HepG2 (cell line): Measurements from ENCODE around the gene CNOT6. TPM values are rescaled to one million over a fixed set of nuclear protein-coding genes. Genes with fewer than 3 reads are reported as not detected.
A peak's percentile ranks its signal among the peaks of the same experiment; 100 is the strongest.

Experiments
- ATAC-seq: fragments of 200-7000 bp; cut with Tn5 transposase; 3 replicates; pipeline ENCODE4 v1.9.1; 2020; ENCODE audit warnings: mild to moderate bottlenecking, moderate library complexity
- BruUV-seq: library from RNA; stranded (reverse); fragments of 400-500 nt; replicated peaks from 2 replicates; lab custom pipeline; 2021; lab: Mats Ljungman, UMichigan
- CTCF ChIA-PET: fragments of 300-600 bp; formaldehyde crosslinking; extraction: SDS; loops from one replicate; lab custom pipeline; 2021; ENCODE audit warnings: low total read pairs, inconsistent platforms, low intra/inter-chr PET ratio; lab: Yijun Ruan, JAX
- POLR2A ChIA-PET: fragments of 350-600 bp; sonication (Branson Sonifier 250); formaldehyde crosslinking; loops from one replicate; lab custom pipeline; 2020; ENCODE audit warnings: antibody characterized with exemption, inconsistent platforms; lab: Yijun Ruan, JAX
- DNase-seq: peaks from one replicate; pipeline ENCODE4 v3.0.0-alpha.2; 2015; ENCODE audit warnings: low spot score
- FAIRE-seq: peaks from 3 replicates; lab custom pipeline; 2011; peaks lifted over from hg19 to GRCh38; lab: Jason Lieb, UNC
- H2AFZ ChIP-seq: one replicate; pipeline ENCODE4 v1.6.1; 2011; ENCODE audit warnings: low read length, inconsistent platforms
- H3K27ac ChIP-seq: fragments of 300-600 bp; 3 replicates; pipeline ENCODE4 v1.8.0; 2011; ENCODE audit warnings: mixed run types, mild to moderate bottlenecking, mixed read lengths, low read length, inconsistent platforms; ENCODE audit not compliant: insufficient read depth; ENCODE audit errors: extremely low read length
- H3K27me3 ChIP-seq, 2 experiments: fragments of 200-600 bp in 1 of 2; 2 replicates in 1 of 2; 3 replicates in 1 of 2; pipeline versions ENCODE4 v1.6.0 to v1.8.0; 2011; ENCODE audit warnings: low read length in 2 of 2, mild to moderate bottlenecking in 2 of 2, moderate library complexity in 2 of 2, inconsistent platforms in 1 of 2; ENCODE audit not compliant: insufficient read depth in 2 of 2, control insufficient read depth in 1 of 2
- H3K36me3 ChIP-seq, 2 experiments: fragments of 200-600 bp in 1 of 2; replicated peaks in 1 of 2; 2 replicates in 1 of 2; 3 replicates in 1 of 2; pipeline versions ENCODE4 v1.5.1 to v1.8.0; 2011; ENCODE audit warnings: low read length in 2 of 2, inconsistent platforms in 1 of 2; ENCODE audit not compliant: insufficient read depth in 2 of 2, control insufficient read depth in 1 of 2
- H3K4me1 ChIP-seq: 2 replicates; pipeline ENCODE4 v1.5.1; 2012; ENCODE audit warnings: low read length, inconsistent platforms; ENCODE audit not compliant: insufficient read depth
- H3K4me2 ChIP-seq: 2 replicates; pipeline ENCODE4 v1.6.0; 2011; ENCODE audit warnings: low read depth, low read length, inconsistent platforms
- H3K4me3 ChIP-seq, 3 experiments: fragments of 200-600 bp in 1 of 3; sonication (generic), shearing (Covaris generic) in 1 of 3; replicated peaks in 1 of 3; 2 replicates each; pipeline ENCODE4 v1.5.1; 2011 to 2016; ENCODE audit warnings: low read length in 3 of 3, inconsistent platforms in 2 of 3, low read depth in 2 of 3, mild to moderate bottlenecking in 2 of 3, control low read depth in 1 of 3, mixed read lengths in 1 of 3; ENCODE audit not compliant: insufficient read depth in 1 of 3
- H3K79me2 ChIP-seq: one replicate; pipeline ENCODE4 v1.6.1; 2011; ENCODE audit warnings: low read length, inconsistent platforms; ENCODE audit not compliant: insufficient read depth
- H3K9ac ChIP-seq: 2 replicates; pipeline ENCODE4 v1.6.0; 2011; ENCODE audit warnings: mild to moderate bottlenecking, low read depth, low read length, inconsistent platforms; ENCODE audit not compliant: insufficient read depth
- H3K9me3 ChIP-seq: 2 replicates; pipeline ENCODE4 v1.5.1; 2012; ENCODE audit warnings: mild to moderate bottlenecking, low read length
- H4K20me1 ChIP-seq: 2 replicates; pipeline ENCODE4 v1.6.0; 2011; ENCODE audit warnings: inconsistent platforms, mild to moderate bottlenecking, low read length, moderate library complexity; ENCODE audit not compliant: insufficient read depth
- CEBPB ChIP-seq: IDR thresholded peaks from 2 replicates; pipeline ENCODE4 v1.6.1; 2011; ENCODE audit warnings: low read depth, low read length, improper control_type of control experiment, borderline replicate concordance
- CEBPG ChIP-seq: IDR thresholded peaks from 2 replicates; pipeline ENCODE4 v1.6.1; 2016
- HOXA5 ChIP-seq: sonication (generic); formaldehyde crosslinking; IDR thresholded peaks from 2 replicates; pipeline ENCODE4 v1.4.0; 2020; ENCODE audit warnings: missing genetic modification reagents
- SAFB2 ChIP-seq: sonication (generic); formaldehyde crosslinking; IDR thresholded peaks from 2 replicates; pipeline ENCODE4 v1.5.1; 2020; ENCODE audit warnings: missing genetic modification reagents, low read depth, mild to moderate bottlenecking, borderline replicate concordance
- TBP ChIP-seq: sonication (generic); formaldehyde crosslinking; IDR thresholded peaks from 2 replicates; pipeline ENCODE4 v1.5.0; 2020; ENCODE audit warnings: missing genetic modification reagents
- ZBTB7A ChIP-seq: sonication (generic); formaldehyde crosslinking; IDR thresholded peaks from 2 replicates; pipeline ENCODE4 v1.8.0; 2022; ENCODE audit warnings: mild to moderate bottlenecking, missing genetic modification reagents
- ZFP1 ChIP-seq: IDR thresholded peaks from 2 replicates; pipeline ENCODE4 v1.6.1; 2016
- ZNF264 ChIP-seq: sonication (generic); formaldehyde crosslinking; IDR thresholded peaks from 2 replicates; pipeline ENCODE4 v1.4.0; 2020; ENCODE audit warnings: missing genetic modification reagents
- ZNF841 ChIP-seq: sonication (generic); formaldehyde crosslinking; IDR thresholded peaks from 2 replicates; pipeline ENCODE4 v1.8.1; 2023; ENCODE audit warnings: missing genetic modification reagents, borderline replicate concordance
- ZNF883 ChIP-seq: sonication (generic); formaldehyde crosslinking; IDR thresholded peaks from 2 replicates; pipeline ENCODE4 v1.5.1; 2020; ENCODE audit warnings: mild to moderate bottlenecking, missing genetic modification reagents; ENCODE audit errors: not compliant biosample characterization
- WGBS: methylation state at CpG from one replicate; pipeline ENCODE4 v1.1.6; 2017; ENCODE audit warnings: low lambda C conversion rate; 5-methylcytosine and 5-hydroxymethylcytosine counted together
- in situ Hi-C: cut with HindIII; loops from 2 replicates; pipeline ENCODE4 v1.10.0; 2017; ENCODE audit warnings: low pct_unique_long_range_greater_than_20kb; ENCODE audit not compliant: extremely low pct_ligation_motif_present
- intact Hi-C: fragments of 100-400 bp; cut with micrococcal nuclease; formaldehyde crosslinking; loops from one replicate; pipeline ENCODE4 v1.10.0; 2022; ENCODE audit not compliant: unreplicated experiment
- polyA plus RNA-seq, 8 experiments: library from polyadenylated mRNA; depleted of rRNA in 3 of 8; stranded (reverse) in 7 of 8; unstranded in 1 of 8; fragments of >200 nt; fragmentation: Illumina TruSeq in 4 of 8; extraction: Trizol in 4 of 8; gene quantifications; 2 replicates each; pipeline versions ENCODE4 v1.2.1 to v1.2.3, GENCODE V29; 2011 to 2016; ENCODE audit warnings: low read depth in 4 of 8, missing spikeins in 1 of 8, mixed read lengths in 1 of 8; ENCODE audit not compliant: insufficient read depth in 1 of 8
- total RNA-seq, 5 experiments: library from RNA; depleted of rRNA; stranded (reverse); fragments of >200 nt; fragmentation: Illumina TruSeq; extraction: Trizol; gene quantifications; 2 replicates each; pipeline ENCODE4 v1.2.3, GENCODE V29; 2016; ENCODE audit warnings: low read depth in 1 of 5
- TF ChIP-seq, protein P1 (sequence below): sonication (generic); formaldehyde crosslinking; IDR thresholded peaks from 2 replicates; pipeline ENCODE4 v1.9.0; 2021; ENCODE audit warnings: missing genetic modification reagents, mild to moderate bottlenecking, borderline replicate concordance
- TF ChIP-seq, protein P2 (sequence below): sonication (generic); formaldehyde crosslinking; IDR thresholded peaks from 2 replicates; pipeline ENCODE4 v1.4.0; 2020; ENCODE audit warnings: missing genetic modification reagents

The CNOT6 gene
- total and polyA plus RNA-seq, 2 of the 13 experiments (the other 11 are each of a cell fraction or from before 2014, with no cell fraction given) = 8.8 to 9.1 TPM

- CTCF ChIA-PET = no interaction called here
- no TSS peak for BruUV-seq
- no peak overlapping the region for H2AFZ ChIP-seq
These were observed 92.7 kb downstream of the CNOT6 start for GRCh38 chr5:180586870-180587269.

GRCh38 chr5:180589771-180590542, 95.8 kb downstream of the CNOT6 start:
- no peak overlapping the region for H3K27ac ChIP-seq
- BruUV-seq = no TSS peak
- peak overlapping the region; percentile 63; the same call in 1 of the 2 replicates for H3K4me2 ChIP-seq
- in situ Hi-C loops = no loop called here
- intact Hi-C loops = no loop called here
- H3K4me1 ChIP-seq = peaks cover 18% of the 10 kb centered on the region; the same call in 1 of the 2 replicates
- peaks cover 22 to 61% of the 10 kb centered on the region in 2 experiments for H3K27me3 ChIP-seq
- 15% methylated on average over 16 of the region's 44 CpGs for WGBS
- no peak for FAIRE-seq
- no peak for DNase-seq
- H2AFZ ChIP-seq = no peak overlapping the region
- H3K9ac ChIP-seq = no peak overlapping the region
- no peaks in the 10 kb centered on the region for H3K9me3 ChIP-seq
- ChIA-PET CTCF (no interaction called here), POLR2A (no interaction called here)
- no peaks in the 10 kb centered on the region for H3K79me2 ChIP-seq
- H3K4me3 ChIP-seq = peak overlapping the region in 1 of 3 experiments; percentile 66; a peak in 1 of 6 replicates
- no peaks in the 10 kb centered on the region for H4K20me1 ChIP-seq
- ATAC-seq = no peak; the same call in 1 of the 3 replicates
- H3K36me3 ChIP-seq = no peaks in the 10 kb centered on the region
- TF ChIP-seq SAFB2 (CRISPR knock-in tag) = no peak
- no peak for TF ChIP-seq ZFP1 (CRISPR knock-in tag)
- no peak for TF ChIP-seq ZNF264 (CRISPR knock-in tag)
- TF ChIP-seq TBP (CRISPR knock-in tag) = no peak
- TF ChIP-seq ZNF841 (CRISPR knock-in tag) = no peak
- TF ChIP-seq, protein P1, sequence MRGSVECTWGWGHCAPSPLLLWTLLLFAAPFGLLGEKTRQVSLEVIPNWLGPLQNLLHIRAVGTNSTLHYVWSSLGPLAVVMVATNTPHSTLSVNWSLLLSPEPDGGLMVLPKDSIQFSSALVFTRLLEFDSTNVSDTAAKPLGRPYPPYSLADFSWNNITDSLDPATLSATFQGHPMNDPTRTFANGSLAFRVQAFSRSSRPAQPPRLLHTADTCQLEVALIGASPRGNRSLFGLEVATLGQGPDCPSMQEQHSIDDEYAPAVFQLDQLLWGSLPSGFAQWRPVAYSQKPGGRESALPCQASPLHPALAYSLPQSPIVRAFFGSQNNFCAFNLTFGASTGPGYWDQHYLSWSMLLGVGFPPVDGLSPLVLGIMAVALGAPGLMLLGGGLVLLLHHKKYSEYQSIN (CRISPR knock-in tag) = no peak
- TF ChIP-seq, protein P2, sequence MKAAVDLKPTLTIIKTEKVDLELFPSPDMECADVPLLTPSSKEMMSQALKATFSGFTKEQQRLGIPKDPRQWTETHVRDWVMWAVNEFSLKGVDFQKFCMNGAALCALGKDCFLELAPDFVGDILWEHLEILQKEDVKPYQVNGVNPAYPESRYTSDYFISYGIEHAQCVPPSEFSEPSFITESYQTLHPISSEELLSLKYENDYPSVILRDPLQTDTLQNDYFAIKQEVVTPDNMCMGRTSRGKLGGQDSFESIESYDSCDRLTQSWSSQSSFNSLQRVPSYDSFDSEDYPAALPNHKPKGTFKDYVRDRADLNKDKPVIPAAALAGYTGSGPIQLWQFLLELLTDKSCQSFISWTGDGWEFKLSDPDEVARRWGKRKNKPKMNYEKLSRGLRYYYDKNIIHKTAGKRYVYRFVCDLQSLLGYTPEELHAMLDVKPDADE = no peak

More at GRCh38 chr5:180586870-180587269, 92.7 kb downstream of the CNOT6 start:
- ATAC-seq (no peak), DNase-seq (no peak), FAIRE-seq (no peak)
- H3K27me3 ChIP-seq = peaks cover 8 to 35% of the 10 kb centered on the region in 2 experiments
- H3K79me2 ChIP-seq = no peaks in the 10 kb centered on the region
- POLR2A ChIA-PET = no interaction called here
- 48% methylated on average over 10 of the region's 10 CpGs for WGBS
- no peak overlapping the region for H3K9ac ChIP-seq
- no peak overlapping the region for H3K4me3 ChIP-seq
- intact Hi-C loops = no loop called here
- H4K20me1 ChIP-seq = no peaks in the 10 kb centered on the region
- H3K9me3 ChIP-seq = no peaks in the 10 kb centered on the region
- H3K4me2 ChIP-seq = no peak overlapping the region
- H3K36me3 ChIP-seq = no peaks in the 10 kb centered on the region
- peaks cover 14% of the 10 kb centered on the region; the same call in 1 of the 2 replicates for H3K4me1 ChIP-seq
- TF ChIP-seq ZBTB7A (CRISPR knock-in tag) (no peak), CEBPG (CRISPR knock-in tag) (0 out of 2 replicates have a peak, but pooled peaks have one; percentile 11), CEBPB (peak; percentile 83), ZNF883 (CRISPR knock-in tag) (no peak), HOXA5 (CRISPR knock-in tag) (no peak)
- in situ Hi-C loops = no loop called here
- H3K27ac ChIP-seq = no peak overlapping the region
